ENCODE results near the gene SPACA6. TPM values are rescaled to one million over a fixed set of nuclear protein-coding genes. Genes with fewer than 3 reads are reported as not detected.

The SPACA6 gene
- polyA plus RNA-seq, 1 donor (not counting 4 experiments of a cell fraction or from before 2014, with no cell fraction given): 4.3 TPM

- Histone ChIP-seq H3K27me3 (ENCODE audit: control insufficient read depth, extremely low read depth, insufficient read depth, low read length) (no peaks in the 10 kb centered on the region), H4K20me1 (ENCODE audit: control insufficient read depth, extremely low read depth, insufficient read depth, low read length) (peaks cover 5% of the 10 kb centered on the region), H3K4me1 (ENCODE audit: control insufficient read depth, extremely low read depth, insufficient read depth, low read length) (peaks cover 24% of the 10 kb centered on the region), H3K9me1 (ENCODE audit: control insufficient read depth, extremely low read depth, insufficient read depth, low read length) (peaks cover 2% of the 10 kb centered on the region), H3K79me2 (ENCODE audit: control insufficient read depth, insufficient read depth, low read length) (peaks cover 6% of the 10 kb centered on the region), H3K4me2 (ENCODE audit: control insufficient read depth, extremely low read depth, insufficient read depth, low read depth, low read length) (peak overlapping the region; percentile 84), H3K9ac (ENCODE audit: control insufficient read depth, extremely low read depth, insufficient read depth, low read length) (peak overlapping the region; percentile 90), H3K4me3 (ENCODE audit: control insufficient read depth in 2 of 3, extremely low read depth in 1 of 3, insufficient read depth in 2 of 3, low read depth in 1 of 3, low read length in 3 of 3) (peak overlapping the region; percentile 62 to 83 (median 65)), H3K27ac (ENCODE audit: control insufficient read depth, insufficient read depth, low read length) (peak overlapping the region; percentile 84), H2AFZ (ENCODE audit: control insufficient read depth, low read length) (no peak overlapping the region), H3K9me3 (ENCODE audit: control insufficient read depth, low read depth, low read length) (no peaks in the 10 kb centered on the region), H3K36me3 (ENCODE audit: control insufficient read depth in 2 of 2, extremely low read depth in 1 of 2, insufficient read depth in 2 of 2, low read length in 2 of 2) (peaks cover 19 to 27% of the 10 kb centered on the region in 2 experiments)
- dilution Hi-C loops (cut with MboI; ENCODE audit: extremely low pct_ligation_motif_present, low sequenced_read_pairs): no loop called here
- TF ChIP-seq EZH2 (IDR thresholded peaks at IDR 0.05; ENCODE audit: low read length) (no peak), CTCF (optimal IDR thresholded peaks at IDR 0.05 in 1 of 3, IDR thresholded peaks at IDR 0.05 in 1 of 3, conservative IDR thresholded peaks at IDR 0.05 in 1 of 3; ENCODE audit: extremely low read depth in 1 of 3, insufficient read depth in 2 of 3, low read length in 3 of 3) (no peak)
- peak; percentile 48 for FAIRE-seq
- no peak for DNase-seq (ENCODE audit: low read depth, low spot score)
These were observed 9.9 kb downstream of the SPACA6 start for GRCh38 chr19:51702825-51703574.

DNA sequence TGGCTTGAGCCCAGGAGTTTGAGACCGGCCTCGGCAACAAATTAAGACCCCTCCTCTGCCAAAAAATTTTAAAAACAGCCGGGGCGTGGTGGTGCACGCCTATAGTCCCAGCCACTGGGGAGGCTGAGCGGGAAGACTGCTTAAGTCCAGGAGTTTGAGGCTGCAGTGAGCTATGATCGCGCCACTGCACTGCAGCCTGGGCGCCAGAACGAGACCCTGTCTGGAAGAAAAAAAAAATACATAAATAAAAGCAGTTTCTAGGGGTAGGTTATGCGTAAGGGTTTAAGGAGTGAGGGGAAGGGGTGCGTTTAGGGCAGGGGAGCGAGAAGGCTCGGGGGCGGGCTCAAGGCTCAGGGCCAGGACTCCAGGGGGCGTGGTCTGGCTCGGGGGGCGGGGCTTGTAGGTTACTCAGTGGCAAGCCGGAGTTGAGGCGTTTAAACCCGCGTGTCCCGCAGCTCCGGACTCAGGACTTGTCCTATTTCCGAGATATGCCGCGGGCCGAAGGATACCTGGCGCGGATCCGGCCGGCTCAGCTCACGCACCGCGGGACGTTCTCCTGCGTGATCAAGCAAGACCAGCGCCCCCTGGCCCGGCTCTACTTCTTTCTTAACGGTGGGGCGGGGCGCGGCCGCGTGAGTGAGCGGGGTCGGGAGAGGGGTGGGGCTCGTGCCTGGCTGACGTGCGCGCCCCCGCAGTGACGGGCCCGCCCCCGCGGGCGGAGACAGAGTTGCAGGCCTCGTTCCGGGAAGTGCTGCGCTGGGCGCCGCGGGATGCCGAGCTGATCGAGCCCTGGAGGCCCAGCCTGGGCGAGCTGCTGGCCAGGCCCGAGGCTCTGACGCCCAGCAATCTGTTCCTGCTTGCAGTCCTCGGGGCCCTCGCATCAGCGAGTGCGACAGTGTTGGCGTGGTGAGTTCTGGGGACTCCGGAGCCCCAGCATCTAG is 10.7 kb downstream of the SPACA6 start:
- H3K36me3 ChIP-seq (ENCODE audit: control insufficient read depth in 2 of 2, extremely low read depth in 1 of 2, insufficient read depth in 2 of 2, low read length in 2 of 2): peaks cover 16 to 18% of the 10 kb centered on the region in 2 experiments
- DNase-seq (ENCODE audit: low read depth, low spot score): no peak
- H3K4me3 ChIP-seq (ENCODE audit: control insufficient read depth in 2 of 3, extremely low read depth in 1 of 3, insufficient read depth in 2 of 3, low read depth in 1 of 3, low read length in 3 of 3): peak overlapping the region; percentile 65 to 86 (median 83)
- no peaks in the 10 kb centered on the region for H3K9me1 ChIP-seq (ENCODE audit: control insufficient read depth, extremely low read depth, insufficient read depth, low read length)
- H3K9ac ChIP-seq (ENCODE audit: control insufficient read depth, extremely low read depth, insufficient read depth, low read length): peak overlapping the region; percentile 90
- H4K20me1 ChIP-seq (ENCODE audit: control insufficient read depth, extremely low read depth, insufficient read depth, low read length): peaks cover 5% of the 10 kb centered on the region
- H2AFZ ChIP-seq (ENCODE audit: control insufficient read depth, low read length): peak overlapping the region; percentile 71
- TF ChIP-seq EZH2 (IDR thresholded peaks at IDR 0.05; ENCODE audit: low read length) (no peak), CTCF (optimal IDR thresholded peaks at IDR 0.05 in 1 of 3, IDR thresholded peaks at IDR 0.05 in 1 of 3, conservative IDR thresholded peaks at IDR 0.05 in 1 of 3; ENCODE audit: extremely low read depth in 1 of 3, insufficient read depth in 2 of 3, low read length in 3 of 3) (peak; percentile 21 to 48 (median 43))
- no peaks in the 10 kb centered on the region for H3K79me2 ChIP-seq (ENCODE audit: control insufficient read depth, insufficient read depth, low read length)
- peak; percentile 23 for FAIRE-seq
- no peaks in the 10 kb centered on the region for H3K27me3 ChIP-seq (ENCODE audit: control insufficient read depth, extremely low read depth, insufficient read depth, low read length)
- peak overlapping the region; percentile 84 for H3K4me2 ChIP-seq (ENCODE audit: control insufficient read depth, extremely low read depth, insufficient read depth, low read depth, low read length)
- dilution Hi-C loops (cut with MboI; ENCODE audit: extremely low pct_ligation_motif_present, low sequenced_read_pairs): no loop called here
- H3K27ac ChIP-seq (ENCODE audit: control insufficient read depth, insufficient read depth, low read length): peak overlapping the region; percentile 84
- H3K4me1 ChIP-seq (ENCODE audit: control insufficient read depth, extremely low read depth, insufficient read depth, low read length): peaks cover 24% of the 10 kb centered on the region
- H3K9me3 ChIP-seq (ENCODE audit: control insufficient read depth, low read depth, low read length): no peaks in the 10 kb centered on the region

All from keratinocyte (primary cell).